K562 (cell line): ENCODE results near the gene WBP2NL. TPM values are rescaled to one million over a fixed set of nuclear protein-coding genes. Genes with fewer than 3 reads are reported as not detected.

Experiments
- ATAC-seq: fragments of 200-7000 bp; cut with Tn5 transposase; 3 replicates; pipeline ENCODE4 v1.9.1; 2020; ENCODE audit warnings: moderate library complexity
- BruUV-seq: library from RNA; stranded (reverse); fragments of 400-500 nt; replicated peaks from 2 replicates; lab custom pipeline; 2021; lab: Mats Ljungman, UMichigan
- CTCF ChIA-PET: fragments of 300-600 bp; formaldehyde crosslinking; extraction: SDS; loops from one replicate; lab custom pipeline; 2021; ENCODE audit warnings: low intra/inter-chr PET ratio; lab: Yijun Ruan, JAX
- POLR2A ChIA-PET: fragments of 300-600, 350-650 bp; sonication (Branson Sonifier 250); formaldehyde crosslinking; extraction: SDS; loops from one replicate; lab custom pipeline; 2021; ENCODE audit warnings: antibody characterized with exemption, inconsistent platforms; lab: Yijun Ruan, JAX
- DNase-seq, 4 experiments: peaks; one replicate each; pipeline versions ENCODE4 v3.0.0 to v3.0.0-alpha.2; 2011 to 2018; ENCODE audit warnings: low spot score in 3 of 4, mixed read lengths in 3 of 4; ENCODE audit errors: extremely low read depth in 1 of 4
- FAIRE-seq: peaks from 2 replicates; lab custom pipeline; 2011; peaks lifted over from hg19 to GRCh38; lab: Jason Lieb, UNC
- H2AFZ ChIP-seq: 2 replicates; pipeline ENCODE4 v1.6.0; 2011; ENCODE audit warnings: low read depth, low read length, control low read depth, inconsistent platforms
- H3K27ac ChIP-seq: fragments of 200-600 bp; 3 replicates; pipeline ENCODE4 v1.8.0; 2011; ENCODE audit warnings: low read depth, mild to moderate bottlenecking, control low read depth, inconsistent platforms, low read length, moderate library complexity, mixed read lengths; ENCODE audit errors: extremely low read depth
- H3K27me3 ChIP-seq, 2 experiments: fragments of 300-600 bp in 1 of 2; 2 replicates in 1 of 2; 3 replicates in 1 of 2; pipeline versions ENCODE4 v1.6.0 to v1.8.0; 2011; ENCODE audit warnings: inconsistent platforms in 2 of 2, low read length in 2 of 2, mild to moderate bottlenecking in 1 of 2, mixed read lengths in 1 of 2, moderate library complexity in 1 of 2; ENCODE audit not compliant: control insufficient read depth in 2 of 2, insufficient read depth in 2 of 2
- H3K36me3 ChIP-seq: fragments of 300-600 bp; 3 replicates; pipeline ENCODE4 v1.8.0; 2011; ENCODE audit warnings: mild to moderate bottlenecking, low read length, inconsistent platforms; ENCODE audit not compliant: control insufficient read depth, insufficient read depth
- H3K4me1 ChIP-seq, 2 experiments: fragments of 200-600 bp in 1 of 2; replicated peaks in 1 of 2; 2 replicates in 1 of 2; 3 replicates in 1 of 2; pipeline versions ENCODE4 v1.5.1 to v1.8.0; 2011; ENCODE audit warnings: inconsistent platforms in 2 of 2, low read length in 2 of 2, mild to moderate bottlenecking in 1 of 2, mixed read lengths in 1 of 2, moderate library complexity in 1 of 2; ENCODE audit not compliant: control insufficient read depth in 2 of 2, insufficient read depth in 2 of 2
- H3K4me2 ChIP-seq: 2 replicates; pipeline ENCODE4 v1.6.1; 2011; ENCODE audit warnings: low read length, control low read depth, inconsistent platforms, mixed read lengths; ENCODE audit not compliant: insufficient read depth
- H3K4me3 ChIP-seq: fragments of 200-600 bp; sonication (generic), shearing (Covaris generic); 2 replicates; pipeline ENCODE4 v1.5.1; 2016; ENCODE audit warnings: control low read depth, inconsistent platforms
- H3K79me2 ChIP-seq: fragments of 200-600 bp; 3 replicates; pipeline ENCODE4 v1.8.0; 2011; ENCODE audit warnings: low read length, inconsistent platforms; ENCODE audit not compliant: control insufficient read depth, insufficient read depth
- H3K9ac ChIP-seq, 2 experiments: 2 replicates each; pipeline versions ENCODE4 v1.6.0 to v1.6.1; 2011; ENCODE audit warnings: low read depth in 2 of 2, low read length in 2 of 2, control low read depth in 1 of 2, inconsistent platforms in 1 of 2, mild to moderate bottlenecking in 1 of 2, mixed read lengths in 1 of 2; ENCODE audit not compliant: insufficient read depth in 1 of 2
- H3K9me1 ChIP-seq: one replicate; pipeline ENCODE4 v1.6.0; 2011; ENCODE audit warnings: inconsistent platforms, mild to moderate bottlenecking, low read length, moderate library complexity; ENCODE audit not compliant: control insufficient read depth, insufficient read depth
- H3K9me3 ChIP-seq: replicated peaks from 2 replicates; pipeline ENCODE4 v1.5.1; 2011; ENCODE audit warnings: low read depth, low read length, inconsistent platforms; ENCODE audit not compliant: control insufficient read depth, insufficient read depth
- H4K20me1 ChIP-seq: replicated peaks from 2 replicates; pipeline ENCODE4 v1.6.1; 2011; ENCODE audit warnings: low read length, inconsistent platforms, mixed read lengths; ENCODE audit not compliant: control insufficient read depth, insufficient read depth
- BMI1 ChIP-seq: fragments of 150-350 bp; IDR thresholded peaks from 2 replicates; pipeline ENCODE4 v1.6.1; 2014; ENCODE audit warnings: low read length
- CHD1 ChIP-seq: fragments of 200-600 bp; sonication (generic); IDR thresholded peaks from one replicate; pipeline ENCODE4 v1.6.1; 2012; ENCODE audit warnings: mild to moderate bottlenecking, moderate library complexity, low read length, inconsistent platforms
- FOXA3 ChIP-seq, 2 experiments: fragments of 450-650 bp in 1 of 2; sonication (generic) in 1 of 2; formaldehyde crosslinking; IDR thresholded peaks in 1 of 2; conservative IDR thresholded peaks in 1 of 2; 2 replicates each; pipeline versions ENCODE4 v1.4.0 to v1.8.0; 2020 to 2022; ENCODE audit warnings: mild to moderate bottlenecking in 2 of 2, missing genetic modification reagents in 1 of 2
- MNT ChIP-seq, 2 experiments: fragments of 450-650 bp; conservative IDR thresholded peaks; 2 replicates each; pipeline ENCODE4 v1.6.1; 2017; ENCODE audit warnings: mild to moderate bottlenecking in 2 of 2, moderate library complexity in 2 of 2
- NKRF ChIP-seq: fragments of 450-650 bp; IDR thresholded peaks from 2 replicates; pipeline ENCODE4 v1.6.1; 2016; ENCODE audit warnings: borderline replicate concordance
- NUFIP1 ChIP-seq: fragments of 450-650 bp; IDR thresholded peaks from 2 replicates; pipeline ENCODE4 v1.6.1; 2018; ENCODE audit not compliant: partially characterized antibody
- ZKSCAN1 ChIP-seq: fragments of 150-350 bp; IDR thresholded peaks from 2 replicates; pipeline ENCODE4 v1.6.1; 2016; ENCODE audit warnings: low read depth, low read length
- ZNF263 ChIP-seq: sonication (generic); formaldehyde crosslinking; IDR thresholded peaks from 2 replicates; pipeline ENCODE4 v1.8.0; 2022; ENCODE audit warnings: mild to moderate bottlenecking, missing genetic modification reagents, borderline replicate concordance
- ZNF561 ChIP-seq: fragments of 450-650 bp; formaldehyde crosslinking; conservative IDR thresholded peaks from 2 replicates; pipeline ENCODE4 v1.4.0; 2020; ENCODE audit warnings: mild to moderate bottlenecking, moderate library complexity
- ZNF644 ChIP-seq: fragments of 200-800 bp; sonication (Bioruptor generic); IDR thresholded peaks from 2 replicates; pipeline ENCODE4 v1.6.1; 2016; ENCODE audit warnings: low read depth, missing genetic modification characterization, missing compliant biosample characterization
- ZNF655 ChIP-seq: fragments of 250-450 bp; sonication (Bioruptor Pico); IDR thresholded peaks from 2 replicates; pipeline ENCODE4 v1.5.0; 2021
- WGBS: fragments of 100-300 bp; shearing (Covaris generic); methylation state at CpG from one replicate; pipeline ENCODE4 v1.1.6; 2016; ENCODE audit warnings: low coverage, mixed read lengths; ENCODE audit not compliant: insufficient coverage; ENCODE audit errors: missing lambda C conversion rate; 5-methylcytosine and 5-hydroxymethylcytosine counted together
- in situ Hi-C: fragments of 300-500 bp; cut with MboI; formaldehyde crosslinking; loops from 4 replicates; pipeline ENCODE4 v1.15.0; 2018; ENCODE audit warnings: inconsistent platforms, mixed read lengths
- intact Hi-C: fragments of 100-400 bp; cut with micrococcal nuclease; formaldehyde crosslinking; loops from 2 replicates; pipeline ENCODE4 v1.14.2; 2022
- polyA plus RNA-seq, 8 experiments: library from polyadenylated mRNA; depleted of rRNA in 4 of 8; stranded (reverse) in 5 of 8; unstranded in 3 of 8; fragments of >200 nt; fragmentation: Nextera tagmentation in 2 of 8; fragmentation: Illumina TruSeq in 1 of 8; extraction: Ambion mirVana in 2 of 8; extraction: Trizol in 1 of 8; gene quantifications; 2 replicates each; pipeline versions ENCODE4 v1.2.1 to v1.2.3, GENCODE V29; 2011 to 2014; ENCODE audit warnings: inconsistent platforms in 1 of 8, missing spikeins in 1 of 8
- total RNA-seq, 7 experiments: library from RNA; depleted of rRNA in 6 of 7; stranded (reverse); fragments of >200 nt in 6 of 7; fragmentation: Illumina TruSeq in 2 of 7; extraction: Trizol in 2 of 7; gene quantifications; 2 replicates each; pipeline versions ENCODE4 v1.2.1 to v1.2.3, GENCODE V29; 2011 to 2021; ENCODE audit warnings: low replicate concordance in 1 of 7

WBP2NL gene
- total and polyA plus RNA-seq, 9 of the 15 experiments (the other 6 are each of a cell fraction or from before 2014, with no cell fraction given) = not detected

- TF ChIP-seq ZNF655 (CRISPR knock-in tag) (no peak), NUFIP1 (no peak), ZNF561 (no peak), ZKSCAN1 (no peak), FOXA3 (CRISPR knock-in tag; conservative IDR thresholded peaks at IDR 0.05 in 1 of 2, IDR thresholded peaks at IDR 0.05 in 1 of 2) (no peak), CHD1 (no peak), ZNF263 (CRISPR knock-in tag) (no peak)
These were observed 49.2 kb upstream of the WBP2NL start (continued) for GRCh38 chr22:41949297-41949965.

GRCh38 chr22:41951898-41952474 lies 46.6 kb upstream of the WBP2NL start, which contains the start of gene SMIM45:
TSS of gene SMIM45 (plus strand) at chr22:41952150.
- Histone ChIP-seq H3K79me2 (peaks cover 5% of the 10 kb centered on the region; the same call in 1 of the 3 replicates), H3K27me3 (no peaks in the 10 kb centered on the region), H3K36me3 (no peaks in the 10 kb centered on the region), H3K9me3 (no peaks in the 10 kb centered on the region), H3K9me1 (no peaks in the 10 kb centered on the region), H3K4me3 (no peak within 1 kb of the TSS), H2AFZ (no peak within 1 kb of the TSS), H4K20me1 (no peaks in the 10 kb centered on the region), H3K4me2 (no peak within 1 kb of the TSS), H3K9ac (no peak within 1 kb of the TSS; a peak in 1 of 4 replicates), H3K27ac (no peak within 1 kb of the TSS), H3K4me1 (peaks cover 5 to 15% of the 10 kb centered on the region in 2 experiments; a peak in 4 of 5 replicates)
- no TSS peak for BruUV-seq
- FAIRE-seq (no peak), ATAC-seq (no peak), DNase-seq (no peak)
- ChIA-PET POLR2A (interaction anchor here (0.5 to 0.7 kb wide), 3 partner anchors 123 to 287 kb away, joined by 3 read pairs; no protein-coding TSS in a partner anchor), CTCF (no interaction called here)
- intact Hi-C loops = no loop called here
- WGBS = 49% methylated on average over 9 of the region's 16 CpGs
- in situ Hi-C loops = loop anchor here (25.0 kb wide), 1 partner anchor 485 kb away; the partner anchor contains the start of gene NFAM1
- TF ChIP-seq BMI1 (no peak), MNT (conservative IDR thresholded peaks at IDR 0.05) (0 out of 4 replicates have a peak, but pooled peaks of 1 of the 2 experiments have one; percentile 12), ZNF644 (no peak), NKRF (no peak)
